H1 (cell line): Measurements from ENCODE around the gene PLA2R1. TPM values are rescaled to one million over a fixed set of nuclear protein-coding genes. Genes with fewer than 3 reads are reported as not detected.

ENCODE experiments used
- CTCF ChIA-PET: fragments of 300-600 bp; sonication (Branson Sonifier 250); formaldehyde crosslinking; loops from one replicate; lab custom pipeline; 2021; ENCODE audit not compliant: partially characterized antibody; lab: Charles Lee
- POLR2A ChIA-PET: fragments of 300-600 bp; sonication (Branson Sonifier 250); formaldehyde crosslinking; loops from one replicate; lab custom pipeline; 2021; ENCODE audit warnings: inconsistent platforms; ENCODE audit not compliant: partially characterized antibody; lab: Charles Lee
- DNase-seq, 2 experiments: peaks; one replicate each; pipeline versions ENCODE4 v3.0.0 to v3.0.0-alpha.2; 2010 to 2022; ENCODE audit warnings: low spot score in 2 of 2, low read depth in 1 of 2, mixed read lengths in 1 of 2
- FAIRE-seq: peaks from 2 replicates; lab custom pipeline; 2011; peaks lifted over from hg19 to GRCh38; lab: Jason Lieb, UNC
- H2AFZ ChIP-seq: 2 replicates; pipeline ENCODE4 v1.8.1; 2012; ENCODE audit warnings: low read length, inconsistent platforms
- H2AK5ac ChIP-seq: 2 replicates; pipeline ENCODE4 v1.6.1; 2013; ENCODE audit warnings: low read depth, low read length
- H2BK120ac ChIP-seq: replicated peaks from 2 replicates; pipeline ENCODE3; 2013; ENCODE audit warnings: low read depth, low read length, inconsistent platforms
- H2BK12ac ChIP-seq: 2 replicates; pipeline ENCODE4 v1.6.1; 2013; ENCODE audit warnings: low read depth, low read length
- H2BK15ac ChIP-seq: 2 replicates; pipeline ENCODE4 v1.6.1; 2013; ENCODE audit warnings: low read length
- H2BK20ac ChIP-seq: 2 replicates; pipeline ENCODE4 v1.6.1; 2013; ENCODE audit warnings: low read length
- H2BK5ac ChIP-seq: 2 replicates; pipeline ENCODE4 v1.6.1; 2013; ENCODE audit warnings: low read depth, low read length
- H3K14ac ChIP-seq: 2 replicates; pipeline ENCODE4 v1.6.1; 2013; ENCODE audit warnings: inconsistent platforms; ENCODE audit not compliant: insufficient read length
- H3K18ac ChIP-seq: 2 replicates; pipeline ENCODE4 v1.6.1; 2013; ENCODE audit warnings: low read length; ENCODE audit errors: extremely low read depth
- H3K23ac ChIP-seq: 2 replicates; pipeline ENCODE4 v1.6.1; 2013; ENCODE audit warnings: inconsistent platforms; ENCODE audit not compliant: insufficient read length
- H3K23me2 ChIP-seq: 2 replicates; pipeline ENCODE4 v1.6.1; 2013; ENCODE audit warnings: low read depth, low read length
- H3K27ac ChIP-seq: 2 replicates; pipeline ENCODE4 v1.6.1; 2011; ENCODE audit warnings: low read depth, low read length, inconsistent platforms
- H3K27me3 ChIP-seq, 4 experiments: replicated peaks in 1 of 4; 1 replicate in 1 of 4; 2 replicates in 3 of 4; pipeline versions ENCODE4 v1.6.1 to v1.8.1; 2011 to 2013; ENCODE audit warnings: low read length in 3 of 4, mild to moderate bottlenecking in 3 of 4, inconsistent platforms in 2 of 4, mixed read lengths in 2 of 4, moderate library complexity in 1 of 4; ENCODE audit not compliant: control insufficient read depth in 3 of 4, insufficient read depth in 3 of 4; ENCODE audit errors: extremely low read depth in 1 of 4
- H3K36me3 ChIP-seq, 4 experiments: 2 replicates each; pipeline versions ENCODE4 v1.6.1 to v1.8.1; 2011 to 2013; ENCODE audit warnings: mild to moderate bottlenecking in 4 of 4, low read length in 3 of 4, moderate library complexity in 2 of 4, control low read depth in 1 of 4, inconsistent platforms in 1 of 4; ENCODE audit not compliant: insufficient read depth in 4 of 4, control insufficient read depth in 2 of 4
- H3K4ac ChIP-seq: replicated peaks from 2 replicates; pipeline ENCODE3; 2013; ENCODE audit warnings: low read length, low read depth, mixed read lengths, inconsistent platforms; ENCODE audit not compliant: insufficient read length
- H3K4me1 ChIP-seq, 4 experiments: replicated peaks in 1 of 4; 1 replicate in 1 of 4; 2 replicates in 3 of 4; pipeline versions ENCODE4 v1.6.1 to v1.8.1; 2011 to 2013; ENCODE audit warnings: low read length in 3 of 4, inconsistent platforms in 2 of 4, mixed read lengths in 1 of 4; ENCODE audit not compliant: insufficient read depth in 4 of 4, control insufficient read depth in 3 of 4
- H3K4me2 ChIP-seq, 2 experiments: 2 replicates each; pipeline versions ENCODE4 v1.6.1 to v1.8.1; 2011 to 2013; ENCODE audit warnings: low read depth in 2 of 2, low read length in 2 of 2, control low read depth in 1 of 2, inconsistent platforms in 1 of 2, mild to moderate bottlenecking in 1 of 2; ENCODE audit not compliant: insufficient read depth in 1 of 2
- H3K4me3 ChIP-seq, 4 experiments: fragments of 200-600, 300-600 bp in 1 of 4; sonication (generic), shearing (Covaris generic), sonication (Bioruptor Twin) in 1 of 4; 2 replicates each; pipeline versions ENCODE4 v1.5.1 to v1.8.1; 2011 to 2016; ENCODE audit warnings: low read length in 4 of 4, low read depth in 3 of 4, control low read depth in 2 of 4, inconsistent platforms in 2 of 4, mild to moderate bottlenecking in 2 of 4, mixed read lengths in 1 of 4, moderate library complexity in 1 of 4; ENCODE audit not compliant: insufficient read depth in 2 of 4; ENCODE audit errors: extremely low read depth in 1 of 4
- H3K56ac ChIP-seq: replicated peaks from 2 replicates; pipeline ENCODE3; 2013; ENCODE audit warnings: low read depth, mild to moderate bottlenecking, mixed read lengths, low read length, inconsistent platforms; ENCODE audit not compliant: insufficient read length
- H3K79me1 ChIP-seq: 2 replicates; pipeline ENCODE4 v1.6.1; 2013; ENCODE audit warnings: low read depth, low read length, control low read depth
- H3K79me2 ChIP-seq, 2 experiments: 2 replicates each; pipeline versions ENCODE4 v1.6.1 to v1.8.1; 2012 to 2013; ENCODE audit warnings: low read length in 2 of 2, mild to moderate bottlenecking in 2 of 2, inconsistent platforms in 1 of 2; ENCODE audit not compliant: insufficient read depth in 2 of 2, control insufficient read depth in 1 of 2
- H3K9ac ChIP-seq, 4 experiments: replicated peaks in 1 of 4; 1 replicate in 1 of 4; 2 replicates in 3 of 4; pipeline versions ENCODE4 v1.6.1 to v1.8.1; 2011 to 2013; ENCODE audit warnings: low read depth in 3 of 4, low read length in 3 of 4, control low read depth in 2 of 4, mild to moderate bottlenecking in 2 of 4, moderate library complexity in 2 of 4, inconsistent platforms in 1 of 4; ENCODE audit errors: extremely low read depth in 1 of 4
- H3K9me3 ChIP-seq, 2 experiments: 2 replicates each; pipeline versions ENCODE4 v1.6.1 to v1.8.1; 2012 to 2013; ENCODE audit warnings: mild to moderate bottlenecking in 2 of 2, moderate library complexity in 2 of 2, control low read depth in 1 of 2, inconsistent platforms in 1 of 2, low read depth in 1 of 2, low read length in 1 of 2, mixed read lengths in 1 of 2; ENCODE audit not compliant: insufficient read depth in 2 of 2
- H4K20me1 ChIP-seq, 2 experiments: replicated peaks in 1 of 2; 2 replicates each; pipeline versions ENCODE3 to v1.8.1; 2011 to 2013; ENCODE audit warnings: inconsistent platforms in 2 of 2, low read length in 2 of 2, mild to moderate bottlenecking in 1 of 2; ENCODE audit not compliant: insufficient read depth in 2 of 2, control insufficient read depth in 1 of 2
- H4K5ac ChIP-seq: 2 replicates; pipeline ENCODE4 v1.6.1; 2013; ENCODE audit warnings: low read length, low read depth, mixed read lengths, inconsistent platforms; ENCODE audit not compliant: insufficient read length
- H4K8ac ChIP-seq: 2 replicates; pipeline ENCODE4 v1.8.0; 2013; ENCODE audit warnings: mild to moderate bottlenecking, moderate library complexity, low read length, inconsistent platforms; ENCODE audit not compliant: insufficient read depth; ENCODE audit errors: extremely low read depth
- H4K91ac ChIP-seq: replicated peaks from 2 replicates; pipeline ENCODE3; 2013; ENCODE audit warnings: low read length, mixed read lengths, inconsistent platforms; ENCODE audit not compliant: insufficient read length
- CREB1 ChIP-seq: IDR thresholded peaks from 2 replicates; pipeline ENCODE4 v1.6.1; 2012; ENCODE audit warnings: inconsistent platforms
- EGR1 ChIP-seq: IDR thresholded peaks from 2 replicates; pipeline ENCODE4 v1.6.1; 2011; ENCODE audit warnings: low read depth, low read length, borderline replicate concordance
- JUN ChIP-seq: IDR thresholded peaks from 2 replicates; pipeline ENCODE4 v1.6.1; 2011; ENCODE audit warnings: low read depth, mild to moderate bottlenecking, improper control_type of control experiment, low read length
- NANOG ChIP-seq: IDR thresholded peaks from 2 replicates; pipeline ENCODE4 v1.6.1; 2011; ENCODE audit warnings: low read length, low read depth, mild to moderate bottlenecking, inconsistent platforms; ENCODE audit not compliant: insufficient read depth, poor library complexity, severe bottlenecking
- POLR2A ChIP-seq, 2 experiments: IDR thresholded peaks; 1 replicate in 1 of 2; 2 replicates in 1 of 2; pipeline ENCODE4 v1.6.1; 2011; ENCODE audit warnings: low read depth in 2 of 2, low read length in 2 of 2, mild to moderate bottlenecking in 2 of 2; ENCODE audit errors: control extremely low read depth in 1 of 2
- RXRA ChIP-seq: IDR thresholded peaks from 2 replicates; pipeline ENCODE4 v1.6.1; 2011; ENCODE audit warnings: low read depth, mild to moderate bottlenecking, low read length, moderate library complexity; ENCODE audit not compliant: insufficient read depth
- SP2 ChIP-seq: IDR thresholded peaks from 2 replicates; pipeline ENCODE4 v1.6.1; 2012; ENCODE audit warnings: mild to moderate bottlenecking, low read length, inconsistent platforms
- SRF ChIP-seq: IDR thresholded peaks from 2 replicates; pipeline ENCODE4 v1.6.1; 2011; ENCODE audit warnings: mild to moderate bottlenecking, low read depth, low read length, moderate library complexity
- TAF7 ChIP-seq: optimal IDR thresholded peaks from 2 replicates; pipeline ENCODE3; 2011; ENCODE audit warnings: low read depth, mild to moderate bottlenecking, inconsistent platforms, low read length, moderate library complexity, borderline replicate concordance
- TCF12 ChIP-seq: IDR thresholded peaks from 2 replicates; pipeline ENCODE4 v1.6.1; 2011; ENCODE audit warnings: low read depth, mild to moderate bottlenecking, low read length
- WGBS, 2 experiments: shearing (Covaris generic) in 1 of 2; methylation state at CpG; one replicate each; pipeline versions ENCODE4 v1.1.6 to v1.1.7; 2013 to 2015; ENCODE audit warnings: low lambda C conversion rate in 2 of 2, mixed read lengths in 2 of 2, inconsistent platforms in 1 of 2, low coverage in 1 of 2, missing lambda C conversion rate in 1 of 2; ENCODE audit not compliant: insufficient replicate concordance in 2 of 2, insufficient coverage in 1 of 2, insufficient read length in 1 of 2; ENCODE audit errors: extremely low coverage in 1 of 2, missing lambda C conversion rate in 1 of 2; 5-methylcytosine and 5-hydroxymethylcytosine counted together
- polyA plus RNA-seq, 7 experiments: library from polyadenylated mRNA; depleted of rRNA in 3 of 7; stranded (reverse) in 5 of 7; unstranded in 2 of 7; fragments of >200 nt in 5 of 7; fragments of 200-250 nt in 2 of 7; gene quantifications; 1 replicate in 5 of 7; 2 replicates in 1 of 7; 4 replicates in 1 of 7; pipeline versions ENCODE4 v1.2.1 to v1.2.3, GENCODE V29; 2011 to 2013; ENCODE audit warnings: missing spikeins in 2 of 7, mixed read lengths in 2 of 7
- total RNA-seq: library from RNA; stranded (reverse); fragmentation: NEBNext Ultra II Directional; extraction: Animal tissue kit (Norgen Biotek cat#: 25700); gene quantifications from 2 replicates; pipeline ENCODE4 v1.2.1, GENCODE V29; 2021
- TF ChIP-seq, protein P1 (sequence below), 3 experiments: IDR thresholded peaks; 1 replicate in 2 of 3; 2 replicates in 1 of 3; pipeline versions ENCODE4 v1.5.1 to v1.6.1; 2011; ENCODE audit warnings: low read length in 3 of 3, mild to moderate bottlenecking in 3 of 3, inconsistent platforms in 2 of 3, low read depth in 1 of 3, moderate library complexity in 1 of 3; ENCODE audit not compliant: insufficient read depth in 1 of 3; ENCODE audit errors: control extremely low read depth in 1 of 3

Gene PLA2R1
- total and polyA plus RNA-seq, 2 of the 8 experiments (the other 6 are each of a cell fraction or from before 2014, with no cell fraction given): 0.65 to 1.5 TPM

DNA sequence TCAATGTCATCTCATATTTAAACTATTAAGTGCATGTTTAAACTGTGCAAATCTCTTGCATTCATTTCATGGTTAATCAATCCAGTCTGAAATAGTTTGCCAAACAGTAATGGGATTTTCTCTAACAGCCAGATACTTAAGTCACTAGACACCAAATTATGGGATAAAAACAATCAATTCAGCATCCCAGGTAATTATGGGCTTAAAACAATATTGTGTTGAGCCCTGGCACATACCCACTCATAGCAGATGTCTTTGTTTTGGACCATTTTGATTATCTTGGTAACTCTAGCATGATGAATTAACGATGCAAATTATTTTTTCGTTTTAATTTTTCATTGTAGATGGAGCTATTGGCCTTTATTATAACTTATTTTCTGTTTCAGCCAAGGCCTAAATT lies 145.9 kb downstream of the PLA2R1 start:
- Histone ChIP-seq H3K9me3 (no peaks in the 10 kb centered on the region), H4K91ac (no peak overlapping the region), H2BK12ac (no peak overlapping the region), H3K4me3 (no peak overlapping the region), H3K23me2 (no peaks in the 10 kb centered on the region), H3K4me1 (no peaks in the 10 kb centered on the region), H3K23ac (no peak overlapping the region), H2BK20ac (no peak overlapping the region), H2AFZ (no peak overlapping the region), H2BK15ac (no peak overlapping the region), H3K9ac (no peak overlapping the region), H2BK5ac (no peak overlapping the region), H3K56ac (no peak overlapping the region), H3K18ac (no peak overlapping the region), H3K4ac (no peak overlapping the region), H4K5ac (no peak overlapping the region), H3K4me2 (no peak overlapping the region), H4K20me1 (no peaks in the 10 kb centered on the region), H3K27ac (no peak overlapping the region), H3K79me1 (no peaks in the 10 kb centered on the region), H4K8ac (no peak overlapping the region), H3K14ac (no peak overlapping the region), H3K79me2 (no peaks in the 10 kb centered on the region), H3K36me3 (no peaks in the 10 kb centered on the region), H2AK5ac (no peak overlapping the region), H3K27me3 (no peaks in the 10 kb centered on the region; a peak in 1 of 7 replicates), H2BK120ac (no peak overlapping the region)
- ChIA-PET POLR2A (no interaction called here), CTCF (interaction anchor here (1.5 to 1.7 kb wide), 2 partner anchors 10 to 109 kb away, joined by 4 to 6 read pairs; no protein-coding TSS in a partner anchor)
- FAIRE-seq: no peak
- 97% methylated on average over 2 of the region's 2 CpGs; no CpG with 5 or more reads in 1 of the 2 experiments for WGBS, 2 experiments
- no peak for TF ChIP-seq CREB1
- TF ChIP-seq JUN: no peak
- no peak for TF ChIP-seq POLR2A (IDR thresholded peaks at IDR 0.05; ENCODE audit: control extremely low read depth in 1 of 2, low read depth in 2 of 2, low read length in 2 of 2)
- TF ChIP-seq, protein P1, sequence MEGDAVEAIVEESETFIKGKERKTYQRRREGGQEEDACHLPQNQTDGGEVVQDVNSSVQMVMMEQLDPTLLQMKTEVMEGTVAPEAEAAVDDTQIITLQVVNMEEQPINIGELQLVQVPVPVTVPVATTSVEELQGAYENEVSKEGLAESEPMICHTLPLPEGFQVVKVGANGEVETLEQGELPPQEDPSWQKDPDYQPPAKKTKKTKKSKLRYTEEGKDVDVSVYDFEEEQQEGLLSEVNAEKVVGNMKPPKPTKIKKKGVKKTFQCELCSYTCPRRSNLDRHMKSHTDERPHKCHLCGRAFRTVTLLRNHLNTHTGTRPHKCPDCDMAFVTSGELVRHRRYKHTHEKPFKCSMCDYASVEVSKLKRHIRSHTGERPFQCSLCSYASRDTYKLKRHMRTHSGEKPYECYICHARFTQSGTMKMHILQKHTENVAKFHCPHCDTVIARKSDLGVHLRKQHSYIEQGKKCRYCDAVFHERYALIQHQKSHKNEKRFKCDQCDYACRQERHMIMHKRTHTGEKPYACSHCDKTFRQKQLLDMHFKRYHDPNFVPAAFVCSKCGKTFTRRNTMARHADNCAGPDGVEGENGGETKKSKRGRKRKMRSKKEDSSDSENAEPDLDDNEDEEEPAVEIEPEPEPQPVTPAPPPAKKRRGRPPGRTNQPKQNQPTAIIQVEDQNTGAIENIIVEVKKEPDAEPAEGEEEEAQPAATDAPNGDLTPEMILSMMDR (IDR thresholded peaks at IDR 0.05; ENCODE audit: control extremely low read depth in 1 of 3, insufficient read depth in 1 of 3, low read depth in 1 of 3, low read length in 3 of 3): no peak
- no peak for TF ChIP-seq SRF
- no peak for TF ChIP-seq SP2
- TF ChIP-seq TCF12: no peak
- no peak for TF ChIP-seq NANOG
- TF ChIP-seq TAF7: no peak
- TF ChIP-seq EGR1: no peak
- TF ChIP-seq RXRA: no peak
- no peak for DNase-seq
